Large intestine (tissue), 3 donors: ENCODE data around the gene ART1. TPM values are rescaled to one million over a fixed set of nuclear protein-coding genes. Genes with fewer than 3 reads are reported as not detected.
"Not testable (repeated sequence)": the region's sequence is repeated elsewhere in the genome, so short reads cannot be mapped to it uniquely, and the experiment has no call there.

ENCODE experiments used
- DNase-seq, 2 donors: peaks; one replicate each; pipeline versions ENCODE4 v3.0.0 to v3.0.0-alpha.2; 2013
- H3K27ac ChIP-seq: one replicate; pipeline ENCODE4 v1.5.1; 2013; ENCODE audit warnings: low read length
- H3K27me3 ChIP-seq: 2 replicates; pipeline ENCODE4 v1.6.1; 2013; ENCODE audit warnings: low read length; ENCODE audit not compliant: control insufficient read depth, insufficient read depth
- H3K36me3 ChIP-seq: 2 replicates; pipeline ENCODE4 v1.6.1; 2013; ENCODE audit warnings: low read length; ENCODE audit not compliant: control insufficient read depth, insufficient read depth
- H3K4me1 ChIP-seq: one replicate; pipeline ENCODE4 v1.6.1; 2013; ENCODE audit warnings: low read length; ENCODE audit not compliant: control insufficient read depth, insufficient read depth
- H3K4me3 ChIP-seq: one replicate; pipeline ENCODE4 v1.5.1; 2013; ENCODE audit warnings: low read length
- H3K9me3 ChIP-seq: one replicate; pipeline ENCODE4 v1.6.1; 2013; ENCODE audit warnings: mild to moderate bottlenecking, low read depth, low read length, moderate library complexity; ENCODE audit not compliant: control insufficient read depth
- WGBS: methylation state at CpG from one replicate; pipeline ENCODE4 v1.1.5; 2013; ENCODE audit warnings: low lambda C conversion rate; ENCODE audit not compliant: insufficient coverage; 5-methylcytosine and 5-hydroxymethylcytosine counted together
- polyA plus RNA-seq: library from polyadenylated mRNA; unstranded; fragments of 120-200 nt; gene quantifications from one replicate; pipeline ENCODE4 v1.2.1, GENCODE V29; 2013

The ART1 gene
- polyA plus RNA-seq, 1 donor = not detected

- H3K9me3 ChIP-seq = no peaks in the 10 kb centered on the region
- 80% methylated on average over 1 of the region's 4 CpGs for WGBS
- no peak overlapping the region for H3K4me3 ChIP-seq
- DNase-seq = no peak
- H3K27me3 ChIP-seq = no peaks in the 10 kb centered on the region
- no peaks in the 10 kb centered on the region for H3K36me3 ChIP-seq
- H3K27ac ChIP-seq = no peak overlapping the region
- peaks cover 3% of the 10 kb centered on the region for H3K4me1 ChIP-seq
Measured at GRCh38 chr11:3631331-3631730, 13.6 kb upstream of the ART1 start.

- Histone ChIP-seq H3K27me3 (no peaks in the 10 kb centered on the region), H3K4me3 (no peak overlapping the region), H3K4me1 (peaks cover under 1% of the 10 kb centered on the region), H3K27ac (no peak overlapping the region), H3K9me3 (no peaks in the 10 kb centered on the region), H3K36me3 (no peaks in the 10 kb centered on the region)
- DNase-seq = no peak
- 100% methylated on average over 1 of the region's 5 CpGs for whole genome bisulfite sequencing
Measured at GRCh38 chr11:3632070-3632660, 12.8 kb upstream of the ART1 start.

DNA sequence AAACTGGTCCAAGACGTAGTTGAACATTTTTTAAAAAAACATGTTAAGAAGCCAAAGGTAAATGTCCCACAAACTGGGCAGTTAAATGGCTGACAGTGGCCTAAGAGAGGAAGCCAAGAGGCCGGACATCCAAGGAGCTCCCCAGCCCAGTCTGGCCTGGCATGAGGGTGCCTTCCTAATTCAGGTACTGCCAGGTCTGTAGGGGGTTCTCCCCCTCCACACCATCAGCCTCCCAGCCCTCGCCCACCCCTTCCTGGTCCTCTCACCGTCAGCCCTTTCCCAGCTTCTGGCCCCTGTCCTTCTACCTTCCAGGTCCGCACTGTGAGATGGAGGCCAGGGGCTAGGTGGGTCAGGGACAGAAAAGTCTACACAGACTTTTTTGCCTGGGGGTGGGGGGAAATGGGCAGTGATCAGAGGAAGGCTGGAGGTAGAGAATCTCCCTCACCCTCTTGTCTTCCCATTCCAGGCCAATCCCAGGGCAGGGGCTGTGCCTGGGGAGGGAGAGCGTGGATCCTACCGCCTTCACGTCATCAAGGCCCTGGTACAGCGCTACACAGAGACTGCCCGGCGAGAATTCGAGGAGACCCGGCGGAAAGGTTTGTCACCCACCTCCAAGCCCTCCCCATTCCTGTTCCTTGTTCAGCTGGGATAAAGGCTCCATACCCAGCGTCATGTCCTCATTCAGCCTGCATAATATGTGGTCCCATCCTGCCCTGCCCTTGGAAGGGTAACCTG, 9.1 kb upstream of the ART1 start:
- 100% methylated on average over 2 of the region's 15 CpGs for WGBS
- H3K27me3 ChIP-seq = no peaks in the 10 kb centered on the region
- no peaks in the 10 kb centered on the region for H3K36me3 ChIP-seq
- no peaks in the 10 kb centered on the region for H3K9me3 ChIP-seq
- no peak for DNase-seq
- no peaks in the 10 kb centered on the region for H3K4me1 ChIP-seq
- H3K27ac ChIP-seq = no peak overlapping the region
- no peak overlapping the region for H3K4me3 ChIP-seq

- no CpG with 5 or more reads among the region's 13 CpGs for WGBS
- Histone ChIP-seq H3K4me3 (no peak overlapping the region), H3K27me3 (no peaks in the 10 kb centered on the region), H3K4me1 (no peaks in the 10 kb centered on the region), H3K36me3 (no peaks in the 10 kb centered on the region), H3K27ac (no peak overlapping the region), H3K9me3 (peaks cover 2% of the 10 kb centered on the region)
- DNase-seq = no peak
Measured at GRCh38 chr11:3637201-3637600, 7.7 kb upstream of the ART1 start.

- Histone ChIP-seq H3K4me1 (peaks cover 8% of the 10 kb centered on the region), H3K27me3 (peaks cover 4% of the 10 kb centered on the region), H3K4me3 (no peak overlapping the region), H3K36me3 (no peaks in the 10 kb centered on the region), H3K9me3 (peaks cover 3% of the 10 kb centered on the region), H3K27ac (no peak overlapping the region)
- no peak for DNase-seq
- WGBS = no CpG with 5 or more reads among the region's 5 CpGs
Measured at GRCh38 chr11:3638513-3638912, 6.4 kb upstream of the ART1 start.

GRCh38 chr11:3639841-3640240, 5.1 kb upstream of the ART1 start:
- WGBS = 100% methylated on average over 1 of the region's 14 CpGs

GRCh38 chr11:3641191-3641590, 3.7 kb upstream of the ART1 start:
- H3K27ac ChIP-seq = no peak overlapping the region
- H3K27me3 ChIP-seq = peaks cover 9% of the 10 kb centered on the region
- H3K4me3 ChIP-seq = no peak overlapping the region
- H3K9me3 ChIP-seq = peaks cover 3% of the 10 kb centered on the region
- no CpG with 5 or more reads among the region's 8 CpGs for WGBS
- no peak for DNase-seq
- H3K4me1 ChIP-seq = peaks cover 8% of the 10 kb centered on the region
- no peaks in the 10 kb centered on the region for H3K36me3 ChIP-seq

More at GRCh38 chr11:3639841-3640240, 5.1 kb upstream of the ART1 start:
- Histone ChIP-seq H3K9me3 (peaks cover 3% of the 10 kb centered on the region), H3K27me3 (peaks cover 7% of the 10 kb centered on the region), H3K4me1 (peaks cover 8% of the 10 kb centered on the region), H3K36me3 (no peaks in the 10 kb centered on the region), H3K27ac (no peak overlapping the region), H3K4me3 (no peak overlapping the region)
- no peak for DNase-seq

- no CpG with 5 or more reads among the region's 21 CpGs for WGBS
- no peak within 1 kb of the TSS for H3K27ac ChIP-seq
- no peaks in the 10 kb centered on the region for H3K36me3 ChIP-seq
- peaks cover 14% of the 10 kb centered on the region for H3K27me3 ChIP-seq
- DNase-seq = no peak
- peaks cover 3% of the 10 kb centered on the region for H3K9me3 ChIP-seq
- H3K4me1 ChIP-seq = peaks cover 8% of the 10 kb centered on the region
- peak within 1 kb of the TSS; percentile 35 for H3K4me3 ChIP-seq
Measured at GRCh38 chr11:3641701-3642070, 3.2 kb upstream of the ART1 start, which contains the start of gene ART5. ART5 (minus strand) TSS chr11:3641992; CDS start chr11:3641862, 130 bp downstream.

- H3K4me1 ChIP-seq = peaks cover 10% of the 10 kb centered on the region
- DNase-seq = peak; percentile 77 to 82
- peaks cover 14% of the 10 kb centered on the region for H3K27me3 ChIP-seq
- H3K27ac ChIP-seq = no peak overlapping the region
- H3K36me3 ChIP-seq = no peaks in the 10 kb centered on the region
- H3K9me3 ChIP-seq = peaks cover 3% of the 10 kb centered on the region
- H3K4me3 ChIP-seq = peak overlapping the region; percentile 35
- no CpG with 5 or more reads among the region's 55 CpGs for WGBS
Measured at GRCh38 chr11:3642071-3642951, 2.6 kb upstream of the ART1 start.

- not testable (repeated sequence) for H3K27ac ChIP-seq, DNase-seq, H3K36me3 ChIP-seq, H3K9me3 ChIP-seq
- Histone ChIP-seq H3K4me1 (peaks cover 12% of the 10 kb centered on the region), H3K27me3 (peaks cover 14% of the 10 kb centered on the region), H3K4me3 (peak overlapping the region; percentile 35)
- no CpG with 5 or more reads among the region's 11 CpGs for WGBS
Measured at GRCh38 chr11:3643102-3643546, 1.8 kb upstream of the ART1 start.
